Measurements from ENCODE around the gene BFAR. TPM values are rescaled to one million over a fixed set of nuclear protein-coding genes. Genes with fewer than 3 reads are reported as not detected.
A peak's percentile ranks its signal among the peaks of the same experiment; 100 is the strongest.

Gene BFAR
- total and polyA plus RNA-seq, 2 of the 8 experiments (the other 6 are each of a cell fraction or from before 2014, with no cell fraction given): 56.9 to 78.2 TPM

DNA sequence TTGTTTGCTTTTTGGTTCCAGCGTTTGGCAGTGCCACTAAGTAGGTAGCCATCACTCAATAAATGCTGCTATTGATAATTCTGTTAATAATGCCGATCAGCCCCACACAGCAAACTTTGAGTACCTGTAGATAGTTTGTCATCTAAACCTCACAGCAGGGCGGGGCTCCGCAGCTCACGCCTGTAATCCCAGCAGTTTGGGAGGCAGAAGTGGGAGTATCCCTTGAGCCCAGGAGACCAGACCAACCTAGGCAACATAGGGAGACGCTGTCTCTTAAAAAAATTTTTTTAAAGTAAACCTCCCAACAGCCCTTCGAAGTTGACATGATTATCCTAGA lies 1.6 kb downstream of the BFAR start:
- peaks cover 0 to 2% of the 10 kb centered on the region in 2 experiments for H4K20me1 ChIP-seq (replicated peaks in 1 of 2; ENCODE audit: control insufficient read depth in 1 of 2, insufficient read depth in 2 of 2, low read length in 2 of 2)
- H4K91ac ChIP-seq (replicated peaks; ENCODE audit: insufficient read length, low read length): no peak overlapping the region
- H3K18ac ChIP-seq (ENCODE audit: extremely low read depth, low read length): no peak overlapping the region
- H3K27ac ChIP-seq (ENCODE audit: low read depth, low read length): peak overlapping the region; percentile 41
- no peak overlapping the region for H3K4ac ChIP-seq (replicated peaks; ENCODE audit: insufficient read length, low read depth, low read length)
- 57% methylated on average over 7 of the region's 7 CpGs; no CpG with 5 or more reads in 1 of the 2 experiments for WGBS, 2 experiments (ENCODE audit: extremely low coverage in 1 of 2, insufficient coverage in 1 of 2, insufficient read length in 1 of 2, insufficient replicate concordance in 2 of 2, low coverage in 1 of 2, low lambda C conversion rate in 2 of 2, missing lambda C conversion rate in 1 of 2)
- no peak overlapping the region for H4K8ac ChIP-seq (ENCODE audit: extremely low read depth, insufficient read depth, low read length)
- ChIA-PET CTCF (ENCODE audit: partially characterized antibody) (no interaction called here), POLR2A (ENCODE audit: partially characterized antibody) (interaction anchor here (0.8 to 2.5 kb wide), 8 partner anchors 9 to 326 kb away, joined by 3 to 9 read pairs (median 4); no protein-coding TSS in a partner anchor)
- H2BK12ac ChIP-seq (ENCODE audit: low read depth, low read length): no peak overlapping the region; the same call in 1 of the 2 replicates
- H3K9ac ChIP-seq (replicated peaks in 1 of 4; ENCODE audit: extremely low read depth in 1 of 4, low read depth in 3 of 4, low read length in 3 of 4): peak overlapping the region in 2 of 4 experiments; percentile 20 to 34; a peak in 3 of 7 replicates
- no peak overlapping the region for H2BK120ac ChIP-seq (replicated peaks; ENCODE audit: low read depth, low read length)
- H2BK5ac ChIP-seq (ENCODE audit: low read depth, low read length): no peak overlapping the region
- no peaks in the 10 kb centered on the region for H3K79me1 ChIP-seq (ENCODE audit: low read depth, low read length)
- H3K4me3 ChIP-seq (ENCODE audit: extremely low read depth in 1 of 4, insufficient read depth in 2 of 4, low read depth in 3 of 4, low read length in 4 of 4): peak overlapping the region; percentile 86 to 98 (median 96); a peak in 7 of 8 replicates
- H3K4me2 ChIP-seq (ENCODE audit: insufficient read depth in 1 of 2, low read depth in 2 of 2, low read length in 2 of 2): peak overlapping the region; percentile 89 to 91
- peaks cover 9 to 49% of the 10 kb centered on the region in 2 experiments; a peak in 3 of 4 replicates for H3K79me2 ChIP-seq (ENCODE audit: control insufficient read depth in 1 of 2, insufficient read depth in 2 of 2, low read length in 2 of 2)
- no peak overlapping the region for H3K14ac ChIP-seq (ENCODE audit: insufficient read length)
- H4K5ac ChIP-seq (ENCODE audit: insufficient read length, low read depth, low read length): no peak overlapping the region
- no peaks in the 10 kb centered on the region for H3K9me3 ChIP-seq (ENCODE audit: insufficient read depth in 2 of 2, low read depth in 1 of 2, low read length in 1 of 2)
- no peaks in the 10 kb centered on the region for H3K27me3 ChIP-seq (replicated peaks in 1 of 4; ENCODE audit: control insufficient read depth in 3 of 4, extremely low read depth in 1 of 4, insufficient read depth in 3 of 4, low read length in 3 of 4)
- no peak overlapping the region for H3K56ac ChIP-seq (replicated peaks; ENCODE audit: insufficient read length, low read depth, low read length)
- no peak overlapping the region for H2AK5ac ChIP-seq (ENCODE audit: low read depth, low read length)
- DNase-seq (ENCODE audit: low read depth in 1 of 2, low spot score in 2 of 2) (no peak), FAIRE-seq (no peak)
- peaks cover 0 to 13% (median 4%) of the 10 kb centered on the region in 4 experiments; a peak in 5 of 8 replicates for H3K36me3 ChIP-seq (ENCODE audit: control insufficient read depth in 2 of 4, insufficient read depth in 4 of 4, low read length in 3 of 4)
- no peak overlapping the region for H2BK15ac ChIP-seq (ENCODE audit: low read length)
- no peak overlapping the region for H2BK20ac ChIP-seq (ENCODE audit: low read length)
- no peak overlapping the region for H3K23ac ChIP-seq (ENCODE audit: insufficient read length)
- peaks cover 16 to 23% (median 20%) of the 10 kb centered on the region in 4 experiments for H3K4me1 ChIP-seq (replicated peaks in 1 of 4; ENCODE audit: control insufficient read depth in 3 of 4, insufficient read depth in 4 of 4, low read length in 3 of 4)
- no peak overlapping the region for H2AFZ ChIP-seq (ENCODE audit: low read length)
- H3K23me2 ChIP-seq (ENCODE audit: low read depth, low read length): peaks cover 6% of the 10 kb centered on the region
- no peak for TF ChIP-seq BCL11A (IDR thresholded peaks at IDR 0.05; ENCODE audit: low read depth in 2 of 2, low read length in 2 of 2)
